ENCODE measurements around the gene UPB1.

The UPB1 gene

DNA sequence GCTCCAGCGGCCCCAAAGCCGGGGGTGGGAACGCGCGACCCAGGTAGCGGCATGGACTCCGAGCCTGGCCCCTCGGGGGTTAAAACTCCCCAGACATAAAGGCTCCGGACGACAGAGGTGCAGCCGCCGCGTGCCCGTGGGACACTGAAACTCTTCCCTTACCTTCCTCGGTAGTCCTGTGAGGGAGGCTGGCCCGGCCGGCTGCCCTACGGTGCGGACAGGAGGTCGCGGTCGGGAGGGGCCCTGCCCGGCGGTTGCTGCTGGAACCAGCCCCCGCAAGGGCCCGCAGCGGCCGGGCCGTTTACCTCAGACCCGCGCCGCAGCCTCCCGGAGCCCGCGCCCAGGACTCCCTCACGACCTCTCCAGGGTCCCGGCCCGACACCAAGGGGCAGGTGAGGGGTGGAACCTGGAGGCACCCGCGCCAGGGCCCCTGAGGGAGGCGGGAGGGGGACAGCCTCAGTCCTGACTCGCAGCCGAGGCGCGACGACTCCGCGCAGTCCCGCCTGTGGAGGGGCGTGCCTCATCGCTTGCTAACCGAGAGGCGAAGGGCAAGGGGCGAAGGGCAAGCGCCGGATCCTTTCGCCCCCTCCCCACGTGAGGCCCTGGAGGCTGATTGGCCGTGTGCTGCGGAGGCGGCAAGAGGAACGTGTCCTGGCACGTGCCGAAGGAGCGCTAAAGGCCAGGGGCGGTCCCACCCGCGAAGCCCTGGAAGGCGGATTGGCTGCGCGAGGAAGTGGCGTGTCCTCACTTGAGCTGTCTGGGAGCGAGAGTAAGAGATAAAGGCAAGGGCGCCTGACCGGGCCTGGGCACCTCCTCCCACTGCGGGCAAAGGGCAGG, at the start of gene UPB1:
TSS of gene UPB1 (plus strand) at position 805 of the 837 bp plus-strand sequence. CDS start 72 bp downstream, outside the sequence.
- no peak for DNase-seq (ENCODE audit: low spot score)

DNA sequence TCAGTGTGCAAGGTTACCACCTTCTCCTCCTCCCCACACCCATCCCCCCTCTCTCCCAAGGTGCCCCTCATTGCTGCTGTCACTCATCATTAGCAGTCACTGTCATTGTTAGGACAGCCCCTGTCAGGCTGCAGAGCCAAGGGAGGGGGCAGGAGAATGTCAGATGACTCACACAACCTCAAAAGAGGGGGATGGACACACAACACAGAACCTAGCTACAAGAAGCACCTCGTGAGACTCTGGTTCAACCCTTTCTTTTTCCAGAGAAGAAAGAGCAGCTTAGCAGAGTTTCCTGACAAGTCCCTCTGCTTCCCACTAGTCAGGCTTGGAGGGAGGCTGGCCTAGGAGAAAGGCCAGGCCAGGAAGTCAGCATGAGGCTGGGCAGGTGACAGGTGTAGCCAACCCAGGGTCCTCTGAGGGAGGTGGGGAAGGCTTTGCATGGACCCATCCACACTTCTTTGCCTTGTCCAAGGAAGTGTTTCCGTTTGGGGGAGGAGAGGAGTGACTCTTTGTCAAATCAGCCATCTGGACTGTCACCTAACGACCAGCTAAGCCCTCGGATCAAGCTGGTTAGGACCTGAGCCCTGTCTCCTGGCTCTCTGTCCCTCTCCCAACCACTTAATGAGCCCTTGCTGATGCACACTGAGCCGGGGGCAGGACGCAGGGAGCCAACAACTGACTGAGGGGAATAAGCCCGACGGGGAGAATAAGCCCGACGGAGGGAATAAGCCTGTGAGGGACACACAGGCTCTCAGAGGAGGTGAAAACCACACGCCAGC, 49.5 kb upstream of the UPB1 start:
- DNase-seq (ENCODE audit: low spot score), result no peak

DNA sequence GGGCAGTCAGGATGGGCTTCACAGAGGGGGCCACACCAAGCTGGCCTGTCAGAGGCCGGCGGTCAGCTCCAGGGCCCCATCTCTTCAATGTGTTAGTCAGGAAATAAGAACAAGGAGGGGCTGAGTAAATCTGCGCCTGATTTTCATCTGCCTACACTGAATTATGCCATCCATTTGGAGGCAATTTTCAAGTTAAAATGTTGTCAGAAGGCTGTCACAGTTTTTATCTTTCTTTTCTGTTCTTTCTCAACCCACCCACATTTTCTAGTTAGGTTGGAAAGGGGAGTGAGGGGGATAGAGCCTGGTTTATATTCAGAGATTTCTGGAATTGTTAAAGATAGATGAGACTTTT, 48.9 kb upstream of the UPB1 start:
- DNase-seq (ENCODE audit: low spot score), result no peak

DNA sequence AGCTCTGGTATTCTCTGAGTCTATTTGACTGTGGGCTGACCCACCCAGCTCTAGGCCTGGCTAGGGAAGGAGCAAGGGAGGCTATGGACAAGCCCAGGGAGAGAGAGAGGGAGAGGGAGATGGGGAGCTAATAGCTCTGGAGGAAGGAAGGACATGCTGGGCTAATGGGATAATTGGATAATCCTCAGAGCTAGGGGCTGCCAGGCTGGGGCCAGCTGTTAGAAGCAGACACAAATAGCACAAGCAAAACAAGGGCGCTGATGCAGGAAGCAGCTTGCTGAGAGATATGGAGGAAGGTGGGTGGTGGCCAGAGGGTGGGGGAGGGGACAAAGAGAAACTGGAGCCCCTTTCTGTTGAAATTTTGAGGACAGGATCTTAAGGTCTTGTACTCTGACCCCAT, 44.5 kb upstream of the UPB1 start:
- DNase-seq (ENCODE audit: low spot score), result no peak

DNA sequence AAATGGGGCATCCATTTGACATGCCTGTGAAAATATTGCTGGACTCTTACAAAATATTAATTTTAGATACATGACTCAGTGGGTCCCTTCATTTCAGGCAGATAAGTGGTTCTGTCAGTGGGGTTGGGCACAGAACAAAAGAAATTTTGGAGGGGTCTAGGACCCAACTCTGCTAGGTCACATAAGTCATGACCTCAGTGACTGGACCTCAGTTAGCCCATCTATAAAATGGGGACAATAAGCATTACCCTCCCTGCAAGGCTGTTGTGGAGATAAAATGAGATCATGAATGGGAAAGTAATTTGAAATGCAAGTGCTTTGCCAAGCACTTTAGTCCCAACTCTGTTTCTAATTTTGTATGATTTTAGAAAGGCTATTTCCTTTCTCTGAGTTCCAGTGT, 44.0 kb upstream of the UPB1 start:
- no peak for DNase-seq (ENCODE audit: low spot score)

DNA sequence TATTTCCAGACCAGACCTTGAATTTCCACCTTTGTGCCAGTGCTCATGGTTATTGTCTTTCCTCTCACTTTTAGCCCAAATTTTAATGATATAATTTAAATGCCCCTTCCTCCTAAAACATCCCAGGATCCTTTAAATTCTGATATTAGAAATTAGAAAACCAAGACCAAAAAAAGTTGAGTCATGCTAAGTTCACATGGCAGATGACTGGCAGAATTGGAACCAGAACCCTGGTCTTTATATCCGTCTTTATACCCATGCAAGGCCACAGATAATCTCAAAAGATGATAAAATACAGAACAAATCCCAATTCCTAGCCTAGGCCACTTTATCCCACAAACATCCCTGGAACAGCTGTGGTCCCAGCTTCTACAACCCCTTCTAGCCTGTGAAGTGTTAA, 41.3 kb upstream of the UPB1 start:
- DNase-seq (ENCODE audit: low spot score), result no peak

DNA sequence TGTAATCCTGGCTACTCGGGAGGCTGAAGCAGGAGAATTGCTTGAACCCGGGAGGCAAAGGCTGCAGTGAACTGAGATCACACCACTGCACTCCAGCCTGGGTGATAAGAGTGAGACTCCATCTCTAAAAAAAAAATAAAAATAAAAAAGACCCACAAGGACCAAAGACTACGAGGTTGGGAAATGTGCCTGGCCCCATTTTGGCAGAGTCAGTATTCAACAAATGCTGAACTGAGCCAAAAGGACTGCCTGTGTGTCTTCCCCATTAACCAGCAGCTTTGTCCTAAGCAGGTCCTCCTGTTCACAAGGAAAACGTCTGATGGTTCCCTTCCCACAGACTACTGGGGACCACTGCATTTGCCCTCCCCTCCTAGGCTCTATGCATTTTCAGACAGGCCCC, 40.1 kb upstream of the UPB1 start:
- no peak for DNase-seq (ENCODE audit: low spot score)

DNA sequence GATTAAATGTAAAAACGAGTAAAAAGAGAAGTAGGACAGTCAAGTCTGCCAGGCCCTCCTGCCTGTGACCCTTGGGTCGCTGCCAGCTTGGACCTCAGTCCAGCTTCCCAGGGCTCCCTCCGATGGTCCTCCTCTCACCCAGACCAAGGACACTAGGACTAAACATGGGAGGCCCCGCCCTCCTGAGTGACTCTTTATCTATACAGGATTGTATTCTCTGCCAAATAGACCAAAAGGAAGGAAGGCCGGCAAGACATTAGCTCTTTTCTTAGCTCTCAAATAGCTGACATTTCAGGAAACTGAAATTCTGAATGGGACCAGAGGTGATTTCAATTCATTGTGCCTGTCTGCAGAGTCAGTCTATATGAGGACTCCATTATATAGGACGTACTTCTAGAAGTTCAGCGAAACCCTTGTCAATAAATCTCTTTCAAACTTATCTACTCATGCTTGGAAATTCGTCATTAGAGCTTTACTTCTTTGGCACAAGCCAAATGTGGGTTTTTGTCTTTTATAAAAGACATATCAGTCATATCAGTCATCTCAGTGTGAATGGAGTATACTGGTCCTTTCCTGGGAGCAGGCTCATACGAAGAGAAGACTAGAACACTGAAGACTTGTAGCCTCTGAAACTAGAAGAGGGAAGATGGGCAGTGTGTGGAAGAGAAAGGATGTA, 39.2 kb upstream of the UPB1 start:
- DNase-seq (ENCODE audit: low spot score), result no peak

DNA sequence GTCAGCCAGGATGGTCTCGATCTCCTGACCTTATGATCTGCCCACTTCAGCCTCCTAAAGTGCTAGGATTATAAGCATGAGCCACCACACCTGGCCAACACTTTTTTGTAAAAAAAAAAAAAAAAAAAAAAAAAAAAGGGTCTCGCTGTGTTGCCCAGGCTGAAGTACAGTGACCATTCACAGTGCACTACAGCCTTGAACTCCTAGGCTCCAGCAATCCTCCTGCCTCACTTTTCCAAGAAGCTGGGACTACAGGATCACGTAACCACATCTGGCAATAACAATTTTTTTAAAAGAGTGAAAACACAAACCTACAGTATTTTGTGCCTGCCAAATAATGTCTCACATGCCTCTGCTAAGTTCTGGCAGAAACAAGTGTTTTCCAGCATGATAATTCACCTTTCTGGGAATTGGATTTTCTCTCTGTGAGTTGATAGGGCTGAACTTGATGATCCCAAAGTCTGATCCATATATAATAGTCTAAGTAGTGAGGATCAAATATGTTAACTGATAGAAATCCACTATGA, 37.2 kb upstream of the UPB1 start:
- no peak for DNase-seq (ENCODE audit: low spot score)

DNA sequence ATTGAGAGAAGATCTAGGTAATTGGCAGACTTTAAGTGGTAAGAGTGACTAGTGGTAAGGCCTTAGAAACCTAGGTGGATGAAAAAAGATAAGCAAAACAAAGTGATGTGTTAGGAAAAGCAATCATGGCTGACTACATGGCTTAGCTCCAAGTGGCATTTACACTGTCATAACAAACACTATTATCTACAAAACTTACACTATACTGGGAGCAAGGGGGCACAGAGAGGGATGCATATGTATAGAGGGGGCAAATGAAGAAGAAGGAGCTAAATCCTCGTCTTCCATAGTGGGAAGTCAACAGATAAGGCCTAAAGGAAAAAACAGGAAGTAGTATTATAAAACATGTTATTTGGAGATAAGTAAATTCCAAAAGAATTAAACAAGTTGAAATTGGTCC, 35.2 kb upstream of the UPB1 start:
- no peak for DNase-seq (ENCODE audit: low spot score)

DNA sequence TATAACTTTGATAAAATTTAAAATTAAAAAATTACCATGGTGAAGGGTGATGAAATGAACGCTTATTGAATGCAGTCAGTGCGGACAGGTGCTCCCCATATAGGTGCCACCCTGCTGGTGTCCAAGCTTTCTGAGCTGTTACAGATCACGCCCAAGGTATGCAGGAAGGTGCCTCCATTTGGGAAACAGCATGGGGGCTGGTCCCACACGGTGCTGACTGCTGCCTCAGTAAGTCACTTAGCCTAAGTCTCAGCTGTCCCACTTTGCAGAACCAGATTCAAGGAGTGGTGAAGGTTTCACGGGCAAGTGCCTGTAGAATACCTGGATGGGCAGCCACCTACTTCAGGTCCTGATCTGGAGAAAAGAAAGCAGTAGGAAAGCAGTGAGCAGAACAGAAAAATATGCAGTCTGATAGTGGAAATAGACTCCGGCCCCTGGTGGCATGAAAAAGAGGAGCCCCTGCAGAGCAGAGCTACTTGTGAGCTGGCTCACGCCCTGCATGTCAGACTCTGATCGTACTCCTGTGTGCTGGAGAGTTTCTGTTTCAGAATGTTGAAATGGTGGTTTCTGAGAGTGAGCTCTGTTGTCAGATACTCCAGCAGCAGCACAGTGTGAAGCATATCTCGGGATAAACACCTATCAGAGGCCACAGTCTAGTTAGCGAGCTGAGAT, 34.6 kb upstream of the UPB1 start:
- no peak for DNase-seq (ENCODE audit: low spot score)

DNA sequence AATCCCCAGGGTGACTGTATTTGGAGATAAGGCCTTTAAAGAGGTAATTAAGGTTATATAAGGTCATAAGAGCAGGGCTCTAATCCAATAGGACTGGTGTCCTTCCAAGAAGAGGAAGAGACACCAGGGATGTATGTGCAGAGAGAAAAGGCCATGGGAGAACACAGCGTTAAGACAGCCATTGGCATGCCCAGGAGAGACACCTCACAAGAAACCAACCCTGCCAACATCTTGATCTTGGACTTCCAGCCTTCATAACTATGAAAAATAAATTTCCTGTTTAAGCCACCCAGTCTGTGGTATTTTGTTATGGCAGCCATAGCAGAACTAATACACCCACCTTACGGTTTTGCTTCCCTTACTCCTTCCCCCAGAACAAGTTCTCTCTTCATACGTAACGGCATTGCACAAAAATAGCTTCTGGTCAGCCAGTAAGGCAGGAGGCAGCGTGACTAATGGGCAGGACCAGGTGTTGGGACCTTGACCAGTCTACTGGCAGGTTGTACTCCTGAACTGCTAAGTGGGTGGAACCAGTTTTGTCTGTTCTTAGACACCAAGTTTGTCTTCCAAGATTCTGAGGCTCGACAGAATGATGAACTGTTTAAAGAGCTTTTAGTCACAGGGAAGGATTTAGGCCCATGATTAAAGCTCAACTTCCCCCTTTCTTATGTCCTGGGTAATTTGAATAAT, 31.9 kb upstream of the UPB1 start:
- no peak for DNase-seq (ENCODE audit: low spot score)

DNA sequence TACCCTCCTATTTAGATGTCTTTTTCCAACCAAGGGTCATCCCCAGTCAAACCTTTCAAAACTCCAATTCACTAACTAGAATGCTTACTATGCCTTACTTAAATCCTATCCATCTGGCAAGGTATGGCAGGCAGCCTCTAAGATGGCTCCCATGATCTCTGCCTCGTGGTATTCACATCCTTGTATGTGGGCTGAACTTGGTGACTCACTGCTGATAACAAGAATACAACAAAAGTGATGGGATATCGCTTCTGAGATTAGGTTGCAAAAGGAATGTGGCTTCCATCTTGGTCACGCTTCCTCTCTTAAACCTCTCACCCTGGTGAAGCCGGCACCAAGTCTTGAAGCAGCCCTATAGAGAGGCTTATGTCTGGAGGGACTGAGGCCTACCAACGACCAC, 29.6 kb upstream of the UPB1 start:
- DNase-seq (ENCODE audit: low spot score), result no peak

DNA sequence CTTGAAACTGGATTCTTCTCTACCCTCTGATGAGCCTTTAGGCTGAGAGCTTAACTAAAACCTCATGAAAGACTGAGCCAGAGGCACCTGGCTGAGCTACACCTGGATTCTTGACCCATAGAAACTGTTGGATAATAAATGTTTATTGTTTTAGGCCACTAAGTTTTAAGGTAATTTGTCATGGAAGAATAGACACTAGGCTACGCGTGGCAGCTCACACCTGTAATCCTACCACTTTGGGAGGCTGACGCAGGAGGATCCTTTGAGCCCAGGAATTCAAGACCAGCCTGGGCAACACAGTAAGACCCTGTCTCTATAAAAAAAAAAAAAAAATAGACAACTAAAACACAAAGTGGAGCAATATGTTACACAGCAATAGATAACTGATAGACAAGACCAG, 29.2 kb upstream of the UPB1 start:
- DNase-seq (ENCODE audit: low spot score), result no peak

DNA sequence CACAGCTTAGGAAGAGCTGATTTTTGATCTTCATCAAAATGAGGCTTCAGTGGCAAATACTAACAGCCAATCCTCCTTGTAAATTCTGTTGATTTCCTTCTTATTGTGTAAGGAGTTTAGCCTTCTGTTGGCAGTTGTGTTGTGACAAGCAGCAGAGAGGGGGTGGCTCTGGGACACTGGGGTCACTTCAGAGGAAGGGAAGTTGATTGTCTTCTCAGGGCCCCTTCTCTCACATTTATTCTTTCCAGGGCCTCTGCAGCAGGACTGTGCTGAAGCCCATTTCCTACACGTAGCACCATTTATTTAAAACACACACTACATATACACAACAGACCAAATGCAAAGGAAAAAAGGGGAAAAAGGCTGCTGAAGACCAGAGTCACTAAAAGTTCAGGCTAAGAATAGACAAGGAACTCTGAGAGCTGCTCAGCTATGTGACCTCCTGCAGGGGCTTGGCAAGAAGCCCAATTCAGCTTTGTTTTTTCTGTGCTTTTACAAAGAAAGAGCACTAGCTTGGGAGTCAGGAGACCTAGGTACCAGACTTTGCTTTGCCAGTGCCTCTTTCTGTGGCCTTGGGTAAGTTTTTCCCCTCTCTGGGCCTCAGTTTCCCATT, 28.3 kb upstream of the UPB1 start:
- no peak for DNase-seq (ENCODE audit: low spot score)

DNA sequence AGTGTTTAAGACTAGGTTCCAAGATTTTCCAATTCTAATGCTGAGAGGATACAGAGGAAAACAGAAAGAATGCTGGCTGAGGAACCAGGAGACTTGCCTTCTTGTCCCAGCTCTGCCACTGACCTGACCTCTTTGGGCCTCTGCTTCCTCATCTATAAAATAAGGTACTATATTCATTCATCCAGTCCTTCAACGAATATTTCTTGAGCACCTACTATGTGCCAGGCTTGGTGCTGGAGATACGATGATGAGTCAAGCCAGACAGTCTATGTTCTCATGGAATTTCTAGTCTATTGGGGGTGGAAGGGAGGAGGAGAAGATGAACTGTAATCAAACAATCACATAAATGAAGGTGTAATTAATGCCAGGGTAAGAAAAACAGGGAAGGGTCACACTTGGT, 27.8 kb upstream of the UPB1 start:
- no peak for DNase-seq (ENCODE audit: low spot score)

DNA sequence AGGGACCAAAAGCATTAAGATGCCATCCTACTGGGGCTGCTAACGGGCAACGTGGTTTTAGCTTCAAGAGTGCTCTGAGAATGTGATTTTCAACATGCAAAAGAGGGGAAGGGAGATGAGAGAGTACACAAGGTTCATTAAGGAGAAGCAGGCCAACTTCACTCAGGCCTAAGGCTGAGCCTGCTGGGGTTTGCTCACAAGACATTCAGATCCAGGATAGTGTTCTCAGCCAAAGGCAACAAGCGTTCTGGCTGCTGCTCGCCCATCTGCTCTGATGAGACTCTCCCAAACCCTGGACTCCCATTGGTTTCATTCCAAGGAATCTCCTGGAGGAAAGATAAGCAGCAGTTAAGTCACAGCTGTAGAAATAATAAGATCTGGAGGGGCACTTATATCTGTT, 23.6 kb upstream of the UPB1 start:
- DNase-seq (ENCODE audit: low spot score), result no peak

DNA sequence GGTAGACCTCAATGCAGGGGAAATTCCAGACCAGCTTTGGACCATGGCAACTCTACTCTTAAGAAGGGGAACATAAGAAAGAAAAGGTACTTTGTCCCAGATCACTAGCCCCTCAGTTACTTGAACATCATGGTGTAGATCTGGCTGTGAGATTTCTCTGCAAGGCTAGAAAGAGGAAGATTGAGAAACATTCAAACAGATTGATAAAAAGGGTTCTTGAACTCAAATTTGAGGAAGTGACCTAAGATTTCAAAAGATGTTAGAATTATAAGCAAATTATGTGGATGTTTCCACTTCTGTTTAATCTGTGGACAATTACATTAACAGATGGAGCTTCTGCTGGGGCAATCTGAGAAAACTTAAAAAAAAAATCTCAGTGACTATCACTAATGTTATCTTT, 21.8 kb upstream of the UPB1 start:
- no peak for DNase-seq (ENCODE audit: low spot score)

DNA sequence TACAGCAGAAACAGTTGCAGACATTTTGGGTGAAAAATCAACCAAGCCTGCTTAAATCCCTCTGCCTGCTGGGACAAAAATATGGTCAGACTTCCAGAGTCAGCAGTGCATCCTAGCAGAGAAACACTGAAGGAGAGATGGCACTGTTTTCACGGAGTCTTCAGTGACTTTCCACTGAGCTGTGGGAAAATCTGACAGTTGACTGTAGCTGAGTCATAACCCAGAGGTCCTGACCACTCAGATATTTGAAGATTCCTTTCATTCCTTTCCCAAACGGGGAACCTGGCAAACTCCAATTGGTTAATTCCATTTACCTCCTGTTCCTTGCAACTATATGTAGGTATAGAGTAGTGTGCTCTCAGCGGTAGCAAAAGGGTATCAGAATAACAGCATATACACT, 20.9 kb upstream of the UPB1 start:
- DNase-seq (ENCODE audit: low spot score), result no peak

DNA sequence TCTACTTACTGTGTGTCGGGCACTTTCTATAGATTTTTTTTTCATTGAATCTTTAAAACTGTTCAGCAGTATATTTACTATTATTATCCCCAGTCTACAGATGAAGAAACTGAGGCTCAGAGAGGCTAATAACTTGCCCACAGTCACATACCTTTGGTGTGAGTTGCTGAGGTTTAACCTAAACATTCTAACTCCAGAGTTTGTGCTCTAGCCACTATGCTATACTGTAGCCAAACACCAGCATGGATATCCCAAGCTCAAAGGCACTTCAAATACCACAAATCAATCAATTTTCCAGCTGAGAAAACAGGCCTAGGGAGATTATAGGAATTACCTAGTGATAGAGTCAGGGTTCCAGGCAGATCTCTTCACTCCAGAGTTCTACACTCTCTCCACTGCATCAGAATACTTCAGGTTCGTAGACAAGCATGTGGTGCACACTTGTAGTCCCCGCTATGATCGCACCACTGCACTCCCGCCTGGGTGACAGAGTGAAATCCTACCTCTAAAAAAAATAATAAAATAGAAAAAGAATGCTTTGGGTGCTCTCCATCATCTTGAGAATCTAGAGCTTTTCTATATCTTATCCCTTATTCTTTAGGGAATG, 20.4 kb upstream of the UPB1 start:
- no peak for DNase-seq (ENCODE audit: low spot score)

DNA sequence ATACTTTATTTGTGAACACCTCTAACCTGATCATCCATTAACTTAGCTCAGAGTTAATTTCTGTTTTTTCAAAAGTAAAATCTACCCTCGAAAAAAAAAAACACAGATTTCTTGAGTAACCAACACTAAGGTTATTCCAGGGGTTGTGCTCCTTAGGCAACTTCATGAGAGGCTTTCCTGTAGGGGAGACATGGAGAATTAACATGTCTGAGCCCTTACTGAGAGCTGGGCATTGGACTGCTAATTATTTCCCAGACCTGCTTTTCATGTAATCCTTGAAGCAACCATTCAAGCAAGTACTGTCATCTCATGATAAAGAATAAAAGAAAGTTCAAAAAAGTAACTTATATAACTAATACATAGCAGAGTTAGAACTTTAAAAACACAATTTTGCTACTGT, 13.5 kb upstream of the UPB1 start:
- DNase-seq (ENCODE audit: low spot score), result no peak
